Right lobe of liver (tissue), 4 donors: ENCODE results near the gene MMAB.

Experiments used
- CTCF ChIP-seq, 4 donors: fragments of 200-600 bp in 3 of 4; fragments of 450-650 bp in 1 of 4; IDR thresholded peaks; one replicate each; pipeline versions ENCODE4 v1.5.1 to v1.8.0; 2016 to 2022; ENCODE audit warnings: antibody characterized with exemption in 4 of 4, mild to moderate bottlenecking in 2 of 4
- POLR2A ChIP-seq: fragments of 450-650 bp; IDR thresholded peaks from one replicate; pipeline ENCODE4 v1.6.1; 2017; ENCODE audit warnings: antibody characterized with exemption, mild to moderate bottlenecking
- donor health status: DM: no; HTN: no; CAD: no.
- donor health status: DM: no; HTN: no; CAD: no.
- donor health status: DM: no; HTN: yes; CAD: no.

GRCh38 chr12:109552971-109553370, 20.3 kb downstream of the MMAB start:
- no peak for TF ChIP-seq CTCF (IDR thresholded peaks at IDR 0.05)
- no peak for TF ChIP-seq POLR2A
